ENCODE results near the gene KDM7A. TPM values are rescaled to one million over a fixed set of nuclear protein-coding genes. Genes with fewer than 3 reads are reported as not detected.

KDM7A gene
- total RNA-seq, 2 donors from 2014 or later: 9.6 to 26.5 TPM

DNA sequence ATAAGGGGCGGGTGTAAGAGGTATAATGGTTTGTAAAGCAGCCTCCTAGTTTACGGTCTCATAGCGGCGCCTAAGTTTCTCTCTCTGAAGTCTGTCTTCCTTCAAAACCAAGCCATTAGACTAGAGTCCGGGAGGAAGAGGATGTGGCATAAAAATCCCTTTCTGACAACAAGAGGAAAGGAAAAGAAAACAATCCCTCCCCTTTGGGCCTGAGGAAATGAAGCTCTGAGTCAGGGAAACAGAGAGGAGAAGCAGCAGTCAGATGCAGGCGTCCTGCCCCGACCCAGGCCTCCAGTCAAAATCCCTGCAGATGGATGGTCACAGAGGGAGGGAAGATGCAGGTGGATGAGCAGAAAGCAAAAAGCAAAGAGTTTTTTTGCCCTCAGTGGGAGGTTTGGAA, 137.7 kb downstream of the KDM7A start:
- no peak for DNase-seq (ENCODE audit: low spot score)
- Histone ChIP-seq H3K4me3 (no peak overlapping the region), H3K9me3 (no peaks in the 10 kb centered on the region), H3K4me1 (replicated peaks) (no peaks in the 10 kb centered on the region), H3K36me3 (no peaks in the 10 kb centered on the region), H3K27me3 (replicated peaks; ENCODE audit: insufficient read depth) (no peaks in the 10 kb centered on the region), H3K27ac (no peak overlapping the region)
- WGBS: 87% methylated on average over 7 of the region's 7 CpGs
- TF ChIP-seq, protein P1, sequence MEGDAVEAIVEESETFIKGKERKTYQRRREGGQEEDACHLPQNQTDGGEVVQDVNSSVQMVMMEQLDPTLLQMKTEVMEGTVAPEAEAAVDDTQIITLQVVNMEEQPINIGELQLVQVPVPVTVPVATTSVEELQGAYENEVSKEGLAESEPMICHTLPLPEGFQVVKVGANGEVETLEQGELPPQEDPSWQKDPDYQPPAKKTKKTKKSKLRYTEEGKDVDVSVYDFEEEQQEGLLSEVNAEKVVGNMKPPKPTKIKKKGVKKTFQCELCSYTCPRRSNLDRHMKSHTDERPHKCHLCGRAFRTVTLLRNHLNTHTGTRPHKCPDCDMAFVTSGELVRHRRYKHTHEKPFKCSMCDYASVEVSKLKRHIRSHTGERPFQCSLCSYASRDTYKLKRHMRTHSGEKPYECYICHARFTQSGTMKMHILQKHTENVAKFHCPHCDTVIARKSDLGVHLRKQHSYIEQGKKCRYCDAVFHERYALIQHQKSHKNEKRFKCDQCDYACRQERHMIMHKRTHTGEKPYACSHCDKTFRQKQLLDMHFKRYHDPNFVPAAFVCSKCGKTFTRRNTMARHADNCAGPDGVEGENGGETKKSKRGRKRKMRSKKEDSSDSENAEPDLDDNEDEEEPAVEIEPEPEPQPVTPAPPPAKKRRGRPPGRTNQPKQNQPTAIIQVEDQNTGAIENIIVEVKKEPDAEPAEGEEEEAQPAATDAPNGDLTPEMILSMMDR (IDR thresholded peaks at IDR 0.05): no peak
- no peak for TF ChIP-seq POLR2AphosphoS5 (IDR thresholded peaks at IDR 0.05)
- TF ChIP-seq POLR2A (IDR thresholded peaks at IDR 0.05): no peak
- intact Hi-C loops (cut with DNase I): no loop called here

DNA sequence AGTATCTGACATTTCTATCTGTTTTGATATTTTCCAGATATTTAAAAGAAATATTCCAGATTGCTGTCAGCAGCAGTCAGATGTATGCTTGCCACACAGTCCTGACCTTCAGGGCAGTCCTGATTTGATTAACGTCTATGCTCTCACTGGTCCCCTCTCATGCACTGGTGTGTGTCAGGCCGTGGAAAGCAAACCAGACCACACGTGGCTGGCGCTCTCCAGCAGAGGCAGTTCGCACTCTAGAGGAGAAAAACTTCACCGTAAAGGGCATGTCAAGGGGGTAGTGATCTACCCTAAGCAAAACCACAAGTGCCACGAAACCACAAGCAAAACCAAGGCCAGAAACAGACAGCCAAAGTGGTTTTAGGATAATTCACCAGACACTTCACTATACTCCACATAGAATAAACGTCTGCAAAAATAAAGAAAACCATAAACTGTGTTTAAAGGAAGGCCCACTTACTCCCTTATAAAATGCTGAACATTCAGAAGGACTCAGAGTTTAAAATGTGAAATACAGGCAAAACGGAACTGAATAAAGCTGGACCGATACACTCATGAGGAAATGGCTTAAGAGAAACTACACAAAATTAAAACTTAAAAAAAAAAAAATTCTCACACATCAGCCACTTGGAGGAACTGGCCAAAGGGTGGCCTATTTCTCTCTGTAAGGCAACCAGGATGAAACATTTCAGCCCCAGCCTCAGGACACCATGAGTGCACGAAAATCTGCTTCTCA, 140.4 kb downstream of the KDM7A start:
- intact Hi-C loops (cut with DNase I): no loop called here
- no peak overlapping the region for H3K27ac ChIP-seq
- H3K27me3 ChIP-seq (replicated peaks; ENCODE audit: insufficient read depth): no peaks in the 10 kb centered on the region
- no peak for TF ChIP-seq POLR2AphosphoS5 (IDR thresholded peaks at IDR 0.05)
- TF ChIP-seq, protein P1 (IDR thresholded peaks at IDR 0.05): no peak
- TF ChIP-seq POLR2A (IDR thresholded peaks at IDR 0.05): no peak
- no peak overlapping the region for H3K4me3 ChIP-seq
- DNase-seq (ENCODE audit: low spot score): no peak
- WGBS: 86% methylated on average over 11 of the region's 11 CpGs
- H3K4me1 ChIP-seq (replicated peaks): no peaks in the 10 kb centered on the region
- H3K9me3 ChIP-seq: no peaks in the 10 kb centered on the region
- H3K36me3 ChIP-seq: no peaks in the 10 kb centered on the region

DNA sequence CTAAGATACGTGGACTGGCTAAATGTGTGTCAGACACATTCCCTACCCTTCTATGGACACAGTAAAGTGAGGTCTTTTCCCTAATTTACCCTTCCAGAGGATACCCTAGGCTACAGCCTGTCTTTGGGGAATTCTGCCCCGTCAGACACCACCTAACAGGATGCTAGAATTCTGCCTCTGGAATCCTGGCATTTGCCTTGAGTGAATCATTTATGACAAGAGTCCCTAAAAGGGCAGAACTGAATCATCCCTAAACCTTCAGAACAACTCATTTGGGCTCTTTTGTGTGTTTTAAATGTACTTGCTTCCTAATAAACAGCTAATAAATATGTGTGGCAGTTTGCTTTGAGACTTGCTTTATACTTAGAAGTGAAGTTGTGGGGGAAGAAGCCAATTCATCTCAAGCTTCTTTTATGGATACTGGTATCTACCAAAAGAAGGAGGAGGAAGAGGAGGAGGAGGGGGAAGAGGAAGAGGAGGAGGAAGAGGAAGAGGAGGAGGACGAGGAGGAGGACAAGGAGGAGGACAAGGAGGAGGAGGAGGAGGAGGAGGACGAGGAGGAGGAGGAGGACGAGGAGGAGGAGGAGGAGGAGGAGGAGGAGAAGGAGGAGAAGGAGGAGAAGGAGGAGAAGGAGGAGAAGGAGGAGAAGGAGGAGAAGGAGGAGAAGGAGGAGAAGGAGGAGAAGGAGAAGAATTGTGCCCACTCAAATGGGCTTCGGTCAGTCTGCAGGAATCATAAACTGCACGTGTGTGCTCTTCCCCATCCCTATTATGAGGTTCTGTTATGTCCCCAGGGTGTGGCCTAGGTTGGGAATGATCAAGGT, 141.2 kb downstream of the KDM7A start:
- no peak overlapping the region for H3K27ac ChIP-seq
- DNase-seq (ENCODE audit: low spot score): no peak
- H3K4me1 ChIP-seq (replicated peaks): no peaks in the 10 kb centered on the region
- WGBS: 80% methylated on average over 7 of the region's 7 CpGs
- intact Hi-C loops (cut with DNase I): no loop called here
- no peaks in the 10 kb centered on the region for H3K27me3 ChIP-seq (replicated peaks; ENCODE audit: insufficient read depth)
- H3K36me3 ChIP-seq: no peaks in the 10 kb centered on the region
- no peak overlapping the region for H3K4me3 ChIP-seq
- TF ChIP-seq POLR2AphosphoS5 (IDR thresholded peaks at IDR 0.05): no peak
- no peak for TF ChIP-seq POLR2A (IDR thresholded peaks at IDR 0.05)
- TF ChIP-seq, protein P1 (IDR thresholded peaks at IDR 0.05): no peak
- no peaks in the 10 kb centered on the region for H3K9me3 ChIP-seq

Small RNA genes lying within 50 kb of the gene (small RNA-seq; reads per million reads assigned to genes)
- gene RF00019 (0 reads per million in 2 donors), gene RNU6-797P (0 reads per million in 2 donors)

Other genes starting within 250 kb of the KDM7A start
- 10 to 100 TPM; 21.9 to 46.4 TPM for gene PARP12, start 114.0 kb downstream of the KDM7A start, total RNA-seq
- gene SLC37A3, start 221.5 kb upstream of the KDM7A start, total RNA-seq: 10 to 100 TPM; 25.8 to 38.8 TPM
- 1 to 10 TPM in 1 of 2 donors, under 1 TPM in 1; 0.80 to 9.3 TPM for gene RAB19, start 227.1 kb upstream of the KDM7A start, total RNA-seq

All from prostate gland (tissue), 2 donors.